DMS53 treated with DMSO at 0.1 percent for 48 hours (cell line): ENCODE measurements around the gene ROR1.
A peak's percentile ranks its signal among the peaks of the same experiment; 100 is the strongest.

Source experiments
- DNase-seq: peaks from one replicate; lab custom pipeline; 2025; ENCODE audit not compliant: unreplicated experiment; lab: John Stamatoyannopoulos, UW

Gene ROR1

GRCh38 chr1:64046891-64047290 lies 273.1 kb downstream of the ROR1 start:
- no peak for DNase-seq

- DNase-seq, result no peak
These were observed 273.8 kb downstream of the ROR1 start for GRCh38 chr1:64047549-64047996.

- no peak for DNase-seq
These were observed 276.2 kb downstream of the ROR1 start for GRCh38 chr1:64049900-64050540.

- no peak for DNase-seq
These were observed 276.8 kb downstream of the ROR1 start for GRCh38 chr1:64050601-64051000.

- DNase-seq, result no peak
These were observed 278.0 kb downstream of the ROR1 start for GRCh38 chr1:64051796-64052195.

GRCh38 chr1:64052777-64053176 lies 279.0 kb downstream of the ROR1 start:
- DNase-seq, result no peak

- DNase-seq, result no peak
These were observed 281.5 kb downstream of the ROR1 start for GRCh38 chr1:64055310-64055709.

GRCh38 chr1:64059556-64059955 lies 285.7 kb downstream of the ROR1 start:
- no peak for DNase-seq

- no peak for DNase-seq
These were observed 286.9 kb downstream of the ROR1 start for GRCh38 chr1:64060611-64061302.

- DNase-seq, result no peak
These were observed 287.8 kb downstream of the ROR1 start for GRCh38 chr1:64061430-64062104.

- no peak for DNase-seq
These were observed 288.7 kb downstream of the ROR1 start for GRCh38 chr1:64062529-64062928.

- no peak for DNase-seq
These were observed 289.2 kb downstream of the ROR1 start for GRCh38 chr1:64062941-64063581.

GRCh38 chr1:64065571-64065970 lies 291.8 kb downstream of the ROR1 start:
- no peak for DNase-seq

- DNase-seq, result peak; percentile 91
These were observed 298.4 kb downstream of the ROR1 start for GRCh38 chr1:64072089-64072793.

GRCh38 chr1:64073705-64074104 lies 299.9 kb downstream of the ROR1 start:
- no peak for DNase-seq

- no peak for DNase-seq
These were observed 300.9 kb downstream of the ROR1 start for GRCh38 chr1:64074767-64075166.

GRCh38 chr1:64077281-64077940 lies 303.6 kb downstream of the ROR1 start:
- no peak for DNase-seq

GRCh38 chr1:64080941-64081562 lies 307.2 kb downstream of the ROR1 start:
- no peak for DNase-seq

- DNase-seq, result no peak
These were observed 308.6 kb downstream of the ROR1 start for GRCh38 chr1:64082459-64082858.

- no peak for DNase-seq
These were observed 310.6 kb downstream of the ROR1 start for GRCh38 chr1:64084451-64084850.
